Right renal pelvis (tissue), 4 donors: ENCODE measurements around the gene DGKG. TPM values are rescaled to one million over a fixed set of nuclear protein-coding genes. Genes with fewer than 3 reads are reported as not detected.

Experiments
- DNase-seq, 4 donors: peaks; one replicate each; pipeline ENCODE4 v3.0.0-alpha.2; 2013; ENCODE audit warnings: low read depth in 4 of 4, low spot score in 3 of 4, missing footprints in 1 of 4
- polyA plus RNA-seq, 4 donors: library from polyadenylated mRNA; unstranded; fragments of 120-200 nt; gene quantifications; one replicate each; pipeline ENCODE4 v1.2.1, GENCODE V29; 2013; ENCODE audit not compliant: insufficient read length in 4 of 4

DGKG gene
- polyA plus RNA-seq, 4 donors = 0.51 to 1.1 (median 0.73) TPM

GRCh38 chr3:186181901-186182300 lies 180.1 kb downstream of the DGKG start:
- DNase-seq = no peak

- DNase-seq = no peak
These were observed 181.0 kb downstream of the DGKG start for GRCh38 chr3:186180891-186181481.

DNA sequence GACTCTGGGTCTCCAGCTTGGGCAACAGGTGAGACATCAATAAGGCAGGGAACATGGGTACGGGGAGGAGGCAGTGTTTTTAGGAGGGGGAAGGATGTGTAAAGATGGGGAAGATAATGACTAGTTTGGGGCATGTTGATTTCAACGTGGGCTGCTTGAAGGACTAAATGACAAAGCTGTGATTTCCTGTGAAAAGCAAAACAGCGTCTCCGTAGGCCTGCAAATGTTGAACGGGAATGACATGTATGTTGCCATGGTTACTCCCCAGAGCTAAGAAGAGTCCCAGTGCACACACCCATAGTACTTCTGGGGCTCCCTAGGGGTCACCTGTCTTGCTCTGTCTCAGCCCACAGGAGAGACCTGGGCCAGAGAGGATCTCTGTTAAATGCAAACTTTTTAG lies 181.9 kb downstream of the DGKG start:
- DNase-seq = no peak

GRCh38 chr3:186178412-186178811 lies 183.6 kb downstream of the DGKG start:
- no peak for DNase-seq

DNA sequence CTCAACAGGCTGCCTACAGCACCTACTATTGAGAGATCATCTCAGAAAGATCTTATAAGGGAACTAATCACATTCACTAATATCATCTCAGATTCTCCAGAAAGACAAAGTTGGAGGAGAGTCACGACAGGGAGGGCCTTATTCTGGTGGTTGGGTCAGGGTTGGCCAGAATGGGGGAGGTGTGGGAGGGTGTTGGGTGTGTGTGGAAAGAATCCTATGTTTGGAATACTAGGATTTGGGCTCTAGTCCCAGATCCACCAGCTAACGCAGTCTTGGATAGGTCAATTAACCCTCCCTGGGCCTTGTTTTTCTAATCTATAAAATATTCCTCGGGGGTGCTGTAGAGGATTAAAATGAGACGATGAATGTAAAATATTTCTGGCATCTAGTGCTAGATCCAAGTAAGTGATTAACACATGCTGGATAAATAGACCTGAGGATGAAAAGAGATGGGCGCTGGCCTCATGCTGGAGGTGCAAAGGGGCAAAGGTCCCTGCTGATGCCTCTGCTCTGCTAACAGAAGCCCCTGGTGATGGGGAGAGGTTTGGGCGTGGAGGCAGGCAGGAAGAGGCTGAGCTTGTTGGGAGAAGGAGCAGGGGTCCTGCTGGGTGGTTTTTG lies 185.6 kb downstream of the DGKG start:
- DNase-seq = no peak

GRCh38 chr3:186173224-186173815 lies 188.7 kb downstream of the DGKG start:
- DNase-seq = no peak

GRCh38 chr3:186172353-186172752 lies 189.7 kb downstream of the DGKG start:
- DNase-seq = no peak

DNA sequence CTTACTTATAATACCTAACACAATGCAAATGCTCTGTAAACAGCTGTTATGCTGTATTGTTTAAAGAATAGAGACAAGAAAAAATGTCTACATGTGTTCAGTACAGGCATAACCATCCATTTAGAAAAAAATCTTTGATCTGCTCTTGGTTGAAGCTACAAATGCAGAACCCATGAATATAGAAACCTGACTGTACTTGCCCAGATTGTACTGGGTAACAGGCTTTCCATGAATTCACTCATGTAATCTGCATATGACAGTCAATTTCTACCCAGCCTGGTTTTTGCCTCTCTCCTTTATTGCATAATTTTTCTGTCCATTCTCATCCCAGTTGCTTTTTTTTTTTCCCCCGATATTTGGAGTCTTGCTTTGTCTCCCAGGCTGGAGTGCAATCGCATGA lies 190.5 kb downstream of the DGKG start:
- no peak for DNase-seq

DNA sequence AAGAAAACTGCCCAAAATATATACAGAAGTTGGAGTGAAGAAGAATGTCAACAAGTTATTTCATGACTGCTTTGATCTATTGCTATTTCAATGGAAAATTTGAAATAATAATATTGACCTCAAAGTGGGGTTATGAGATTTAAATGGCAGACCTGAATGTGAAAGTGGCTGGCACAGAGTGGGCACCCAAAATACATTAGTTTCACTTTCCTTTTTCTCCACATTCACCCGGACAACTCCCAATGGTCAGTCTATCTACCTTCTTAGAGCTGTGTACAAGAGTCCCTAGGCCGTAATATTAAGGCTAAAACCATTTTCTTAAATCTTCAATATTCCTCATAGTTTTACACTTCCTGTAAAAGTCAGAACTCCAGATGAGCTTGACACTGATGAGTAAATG lies 191.5 kb downstream of the DGKG start:
- DNase-seq = no peak

DNA sequence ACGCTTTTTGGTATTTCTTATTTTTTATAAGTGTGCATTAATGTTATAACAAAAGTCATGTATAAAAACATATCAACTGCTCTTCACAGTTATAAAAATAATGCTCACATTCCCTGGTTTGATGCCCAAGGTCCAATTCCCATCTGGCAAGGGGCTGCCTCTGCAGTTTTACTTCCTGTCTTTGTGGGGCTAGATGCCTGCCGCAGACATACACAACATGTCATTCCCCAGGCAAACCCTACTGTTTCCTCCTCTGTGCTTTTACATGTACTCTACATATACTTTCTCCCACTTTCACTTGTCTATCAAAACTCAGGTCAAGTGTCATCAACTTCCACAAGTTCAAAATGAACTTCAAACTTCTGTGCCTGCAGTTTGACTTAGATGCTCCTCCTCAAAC lies 192.7 kb downstream of the DGKG start:
- DNase-seq = no peak

GRCh38 chr3:186168976-186169375 lies 193.1 kb downstream of the DGKG start:
- no peak for DNase-seq

GRCh38 chr3:186167646-186168395 lies 194.2 kb downstream of the DGKG start:
- DNase-seq = no peak

GRCh38 chr3:186166491-186167288 lies 195.3 kb downstream of the DGKG start:
- DNase-seq = no peak

DNA sequence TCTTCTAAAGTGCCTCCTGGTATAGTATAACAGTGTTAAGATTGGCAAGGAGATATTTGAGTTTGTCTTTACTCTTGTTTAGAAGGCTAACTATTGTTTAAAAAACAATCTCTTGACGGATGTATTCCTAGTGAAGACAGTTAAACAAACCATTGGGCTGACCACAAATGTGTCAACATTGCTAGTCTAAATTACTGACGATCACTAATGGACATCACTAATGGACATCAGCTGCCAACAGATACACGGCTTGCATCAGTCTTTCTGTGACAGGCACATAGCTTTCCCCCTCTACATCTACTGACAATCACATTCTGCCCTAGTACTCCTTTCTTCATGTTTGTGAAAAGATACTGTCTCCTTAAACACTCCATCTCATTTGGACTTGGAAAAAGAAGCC lies 196.0 kb downstream of the DGKG start:
- no peak for DNase-seq

DNA sequence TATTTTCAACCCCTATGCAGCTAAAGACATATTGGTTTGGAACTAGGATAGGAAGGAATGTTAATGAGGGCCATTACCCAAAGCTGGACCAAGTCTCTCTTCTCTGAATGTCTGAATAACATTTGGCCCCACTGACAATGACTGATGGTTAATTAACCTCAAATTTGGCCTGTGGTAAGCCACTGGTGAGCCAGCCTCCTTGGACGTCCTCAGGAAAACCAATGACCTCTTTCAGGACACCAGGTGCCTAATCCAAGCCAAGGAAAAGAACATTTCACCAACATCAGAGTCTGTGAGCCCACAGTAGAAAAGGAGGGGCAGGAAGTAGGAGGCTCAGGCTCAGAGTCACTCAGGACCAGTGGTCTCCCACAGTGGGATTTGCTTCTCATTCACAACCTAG lies 196.7 kb downstream of the DGKG start:
- no peak for DNase-seq

DNA sequence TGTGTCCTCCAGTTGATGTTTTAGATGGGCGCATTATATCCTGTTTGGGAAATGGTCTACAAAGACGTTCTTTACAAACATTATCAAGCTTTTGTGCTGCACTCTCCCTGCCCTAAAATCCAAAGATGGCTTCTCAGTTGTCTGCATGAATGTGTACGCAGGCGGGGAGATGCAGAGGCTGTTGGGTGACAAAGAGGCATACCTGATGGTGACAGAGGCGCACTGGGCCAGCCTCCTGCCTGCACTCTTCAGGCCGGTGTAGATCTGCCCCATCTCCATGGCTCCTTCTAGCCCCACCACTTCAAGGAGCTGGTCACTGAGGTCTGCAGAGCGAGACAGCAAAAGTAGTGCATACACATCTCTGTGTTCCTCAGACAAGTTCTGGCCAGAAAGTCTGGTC lies 197.3 kb downstream of the DGKG start:
- no peak for DNase-seq

- no peak for DNase-seq
These were observed 199.8 kb downstream of the DGKG start for GRCh38 chr3:186162221-186162620.

DNA sequence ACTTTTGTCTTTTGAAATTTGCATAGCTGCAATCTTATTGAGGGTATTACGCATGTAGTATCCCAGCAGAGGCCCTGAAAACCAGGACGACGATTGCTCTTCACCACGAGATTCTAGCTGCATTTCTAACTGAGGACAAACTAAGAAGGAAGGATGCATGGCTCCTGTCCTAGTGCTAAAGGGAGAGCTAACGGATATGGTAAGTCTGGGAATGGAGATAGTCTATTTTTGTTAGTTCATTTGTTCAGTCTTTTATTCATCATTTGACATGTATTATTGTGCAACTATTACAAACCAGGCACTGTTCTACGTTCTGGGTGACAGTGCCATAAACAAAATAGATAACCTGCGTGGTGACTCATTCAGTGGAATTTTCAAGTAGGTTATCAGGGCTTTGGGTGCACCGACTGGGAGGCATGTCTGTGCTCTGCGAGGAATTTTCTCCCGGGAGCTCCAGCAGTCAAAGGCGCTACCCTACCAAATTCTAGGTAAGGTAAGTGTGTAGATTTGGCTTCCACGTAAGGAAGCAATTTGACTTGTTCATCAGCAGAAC lies 201.3 kb downstream of the DGKG start:
- no peak for DNase-seq

GRCh38 chr3:186154641-186155040 lies 207.4 kb downstream of the DGKG start:
- no peak for DNase-seq

- no peak for DNase-seq
These were observed 209.1 kb downstream of the DGKG start for GRCh38 chr3:186152889-186153292.

DNA sequence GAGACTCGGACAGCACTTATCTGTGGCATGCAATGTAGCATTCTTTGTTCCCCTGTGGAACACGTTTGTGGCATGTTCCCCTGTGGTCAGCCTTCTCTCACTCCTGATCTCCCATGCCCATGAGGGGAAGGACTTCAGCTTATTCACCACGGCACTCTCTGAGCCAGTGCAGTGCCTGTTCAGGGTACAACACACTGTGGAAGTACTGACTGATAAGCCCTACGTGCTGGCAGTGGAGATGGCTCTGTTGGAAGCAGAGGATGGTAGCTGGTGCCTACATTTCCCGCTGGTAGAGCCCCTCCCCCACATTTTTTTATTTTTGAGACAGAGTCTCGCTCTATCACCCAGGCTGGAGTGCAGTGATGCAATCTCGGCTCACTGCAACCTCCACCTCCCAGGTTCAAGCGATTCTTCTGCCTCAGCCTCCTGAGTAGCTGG lies 209.7 kb downstream of the DGKG start:
- no peak for DNase-seq
